Keratinocyte (primary cell): ENCODE results near the gene HK1. TPM values are rescaled to one million over a fixed set of nuclear protein-coding genes. Genes with fewer than 3 reads are reported as not detected.
"Not testable (repeated sequence)": the region's sequence is repeated elsewhere in the genome, so short reads cannot be mapped to it uniquely, and the experiment has no call there.

Source experiments
- DNase-seq: peaks from one replicate; pipeline ENCODE4 v3.0.0-alpha.2; 2011; ENCODE audit warnings: low read depth, missing footprints, low spot score
- FAIRE-seq: peaks from 2 replicates; lab custom pipeline; 2011; peaks lifted over from hg19 to GRCh38; lab: Jason Lieb, UNC
- H2AFZ ChIP-seq: 2 replicates; pipeline ENCODE4 v1.6.0; 2012; ENCODE audit warnings: low read length, control low read depth, inconsistent platforms; ENCODE audit not compliant: control insufficient read depth
- H3K27ac ChIP-seq: 2 replicates; pipeline ENCODE4 v1.5.1; 2011; ENCODE audit warnings: low read length; ENCODE audit not compliant: control insufficient read depth, insufficient read depth
- H3K27me3 ChIP-seq: 3 replicates; pipeline ENCODE4 v1.6.0; 2011; ENCODE audit warnings: low read length; ENCODE audit not compliant: control insufficient read depth, insufficient read depth; ENCODE audit errors: extremely low read depth
- H3K36me3 ChIP-seq, 2 experiments: 2 replicates in 1 of 2; 3 replicates in 1 of 2; pipeline ENCODE4 v1.5.1; 2011; ENCODE audit warnings: low read length in 2 of 2, mild to moderate bottlenecking in 1 of 2; ENCODE audit not compliant: control insufficient read depth in 2 of 2, insufficient read depth in 2 of 2; ENCODE audit errors: extremely low read depth in 1 of 2
- H3K4me1 ChIP-seq: 3 replicates; pipeline ENCODE4 v1.5.1; 2011; ENCODE audit warnings: low read length; ENCODE audit not compliant: control insufficient read depth, insufficient read depth; ENCODE audit errors: extremely low read depth
- H3K4me2 ChIP-seq: 3 replicates; pipeline ENCODE4 v1.6.0; 2011; ENCODE audit warnings: low read depth, low read length; ENCODE audit not compliant: control insufficient read depth, insufficient read depth; ENCODE audit errors: extremely low read depth
- H3K4me3 ChIP-seq, 3 experiments: fragments of 200-600 bp in 1 of 3; sonication (generic) in 1 of 3; 2 replicates in 2 of 3; 3 replicates in 1 of 3; pipeline ENCODE4 v1.5.1; 2011 to 2016; ENCODE audit warnings: low read length in 3 of 3, mild to moderate bottlenecking in 3 of 3, control low read depth in 2 of 3, inconsistent platforms in 1 of 3, low read depth in 1 of 3, mixed read lengths in 1 of 3, mixed run types in 1 of 3, moderate library complexity in 1 of 3; ENCODE audit not compliant: control insufficient read depth in 2 of 3, insufficient read depth in 2 of 3; ENCODE audit errors: extremely low read depth in 1 of 3
- H3K79me2 ChIP-seq: 2 replicates; pipeline ENCODE4 v1.6.0; 2012; ENCODE audit warnings: low read length; ENCODE audit not compliant: control insufficient read depth, insufficient read depth
- H3K9ac ChIP-seq: 3 replicates; pipeline ENCODE4 v1.6.0; 2011; ENCODE audit warnings: low read length; ENCODE audit not compliant: control insufficient read depth, insufficient read depth; ENCODE audit errors: extremely low read depth
- H3K9me1 ChIP-seq: 3 replicates; pipeline ENCODE4 v1.6.0; 2011; ENCODE audit warnings: low read length; ENCODE audit not compliant: control insufficient read depth, insufficient read depth; ENCODE audit errors: extremely low read depth
- H3K9me3 ChIP-seq: 2 replicates; pipeline ENCODE4 v1.5.1; 2012; ENCODE audit warnings: low read depth, low read length; ENCODE audit not compliant: control insufficient read depth
- H4K20me1 ChIP-seq: 3 replicates; pipeline ENCODE4 v1.6.0; 2011; ENCODE audit warnings: low read length; ENCODE audit not compliant: control insufficient read depth, insufficient read depth; ENCODE audit errors: extremely low read depth
- EZH2 ChIP-seq: IDR thresholded peaks from one replicate; pipeline ENCODE4 v1.6.1; 2012; ENCODE audit warnings: inconsistent platforms, mild to moderate bottlenecking, low read length, moderate library complexity
- dilution Hi-C: fragments of 300-500 bp; cut with MboI; formaldehyde crosslinking; loops from one replicate; pipeline ENCODE4 v1.7.0; 2020; ENCODE audit warnings: low sequenced_read_pairs; ENCODE audit not compliant: extremely low pct_ligation_motif_present
- polyA plus RNA-seq, 5 experiments: library from polyadenylated mRNA; depleted of rRNA in 3 of 5; stranded (reverse) in 3 of 5; stranded (forward) in 1 of 5; unstranded in 1 of 5; fragments of >200 nt; gene quantifications; 1 replicate in 1 of 5; 2 replicates in 3 of 5; 3 replicates in 1 of 5; pipeline versions ENCODE4 v1.2.1 to v1.2.3, GENCODE V29; 2011 to 2012; ENCODE audit warnings: missing spikeins in 2 of 5, low read depth in 1 of 5, low replicate concordance in 1 of 5
- TF ChIP-seq, protein P1 (sequence below), 3 experiments: IDR thresholded peaks in 1 of 3; conservative IDR thresholded peaks in 1 of 3; optimal IDR thresholded peaks in 1 of 3; 2 replicates in 2 of 3; 3 replicates in 1 of 3; pipeline versions ENCODE3 to v1.5.1; 2011; ENCODE audit warnings: low read length in 3 of 3, mild to moderate bottlenecking in 3 of 3, moderate library complexity in 2 of 3, control low read depth in 1 of 3, inconsistent platforms in 1 of 3; ENCODE audit not compliant: insufficient read depth in 2 of 3; ENCODE audit errors: extremely low read depth in 1 of 3

Gene HK1
- polyA plus RNA-seq, 1 donor (not counting 4 experiments of a cell fraction or from before 2014, with no cell fraction given), result 106 TPM

DNA sequence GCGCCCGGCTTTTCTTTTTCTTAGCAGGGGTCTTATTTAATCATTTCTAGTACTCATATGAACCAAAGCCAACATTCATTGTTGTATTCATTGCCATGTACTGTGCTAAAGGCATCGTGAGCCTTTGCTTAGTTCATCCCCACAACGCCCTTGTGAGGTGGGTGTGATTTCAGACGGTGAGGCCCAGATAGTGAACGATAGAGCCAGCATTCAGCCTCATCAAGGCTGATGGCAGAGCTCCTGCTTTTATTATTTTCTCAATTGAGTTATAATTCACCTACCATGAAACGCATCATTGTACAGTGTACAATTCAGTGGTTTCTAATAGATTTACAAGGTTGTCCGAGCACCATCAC lies 50.1 kb downstream of the HK1 start:
- dilution Hi-C loops, result no loop called here
- Histone ChIP-seq H3K4me2 (peak overlapping the region; percentile 98), H4K20me1 (no peaks in the 10 kb centered on the region), H3K27ac (peak overlapping the region; percentile 83), H3K79me2 (peaks cover 87% of the 10 kb centered on the region), H2AFZ (peak overlapping the region; percentile 73), H3K27me3 (no peaks in the 10 kb centered on the region), H3K9me3 (no peaks in the 10 kb centered on the region), H3K9me1 (no peaks in the 10 kb centered on the region), H3K36me3 (peaks cover 3% of the 10 kb centered on the region in 2 experiments), H3K4me1 (peaks cover 55% of the 10 kb centered on the region), H3K9ac (peak overlapping the region; percentile 79), H3K4me3 (peak overlapping the region in 2 of 3 experiments; percentile 52 to 63)
- no peak for DNase-seq
- TF ChIP-seq, protein P1, sequence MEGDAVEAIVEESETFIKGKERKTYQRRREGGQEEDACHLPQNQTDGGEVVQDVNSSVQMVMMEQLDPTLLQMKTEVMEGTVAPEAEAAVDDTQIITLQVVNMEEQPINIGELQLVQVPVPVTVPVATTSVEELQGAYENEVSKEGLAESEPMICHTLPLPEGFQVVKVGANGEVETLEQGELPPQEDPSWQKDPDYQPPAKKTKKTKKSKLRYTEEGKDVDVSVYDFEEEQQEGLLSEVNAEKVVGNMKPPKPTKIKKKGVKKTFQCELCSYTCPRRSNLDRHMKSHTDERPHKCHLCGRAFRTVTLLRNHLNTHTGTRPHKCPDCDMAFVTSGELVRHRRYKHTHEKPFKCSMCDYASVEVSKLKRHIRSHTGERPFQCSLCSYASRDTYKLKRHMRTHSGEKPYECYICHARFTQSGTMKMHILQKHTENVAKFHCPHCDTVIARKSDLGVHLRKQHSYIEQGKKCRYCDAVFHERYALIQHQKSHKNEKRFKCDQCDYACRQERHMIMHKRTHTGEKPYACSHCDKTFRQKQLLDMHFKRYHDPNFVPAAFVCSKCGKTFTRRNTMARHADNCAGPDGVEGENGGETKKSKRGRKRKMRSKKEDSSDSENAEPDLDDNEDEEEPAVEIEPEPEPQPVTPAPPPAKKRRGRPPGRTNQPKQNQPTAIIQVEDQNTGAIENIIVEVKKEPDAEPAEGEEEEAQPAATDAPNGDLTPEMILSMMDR (optimal IDR thresholded peaks at IDR 0.05 in 1 of 3, IDR thresholded peaks at IDR 0.05 in 1 of 3, conservative IDR thresholded peaks at IDR 0.05 in 1 of 3; ENCODE audit: extremely low read depth in 1 of 3, insufficient read depth in 2 of 3, low read length in 3 of 3), result no peak
- TF ChIP-seq EZH2, result no peak
- no peak for FAIRE-seq

DNA sequence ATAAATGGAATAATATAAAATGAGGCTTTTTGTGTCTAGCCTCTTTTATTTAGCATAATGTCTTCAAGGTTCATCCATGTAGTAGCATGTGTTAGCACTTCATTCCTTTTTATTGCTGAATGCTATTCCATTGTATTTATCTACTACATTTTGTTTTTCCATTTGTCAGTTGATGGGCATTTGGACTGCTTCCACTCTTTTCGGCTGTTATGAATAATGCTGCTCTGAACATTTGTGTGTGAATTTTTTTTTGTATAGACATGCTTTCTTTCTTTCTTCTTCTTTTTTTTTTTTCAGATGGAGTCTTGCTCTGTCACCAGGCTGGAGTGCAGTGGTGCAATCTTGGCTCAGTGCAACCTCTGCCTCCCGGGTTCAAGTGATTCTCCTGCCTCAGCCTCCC lies 50.6 kb downstream of the HK1 start:
- H2AFZ ChIP-seq, H3K4me3 ChIP-seq, H3K27ac ChIP-seq, DNase-seq, H3K9me3 ChIP-seq, H4K20me1 ChIP-seq, H3K36me3 ChIP-seq, H3K9me1 ChIP-seq, H3K27me3 ChIP-seq, FAIRE-seq, dilution Hi-C loops, H3K9ac ChIP-seq: not testable (repeated sequence)
- Histone ChIP-seq H3K79me2 (peaks cover 84% of the 10 kb centered on the region), H3K4me2 (peak overlapping the region; percentile 98), H3K4me1 (peaks cover 61% of the 10 kb centered on the region)

DNA sequence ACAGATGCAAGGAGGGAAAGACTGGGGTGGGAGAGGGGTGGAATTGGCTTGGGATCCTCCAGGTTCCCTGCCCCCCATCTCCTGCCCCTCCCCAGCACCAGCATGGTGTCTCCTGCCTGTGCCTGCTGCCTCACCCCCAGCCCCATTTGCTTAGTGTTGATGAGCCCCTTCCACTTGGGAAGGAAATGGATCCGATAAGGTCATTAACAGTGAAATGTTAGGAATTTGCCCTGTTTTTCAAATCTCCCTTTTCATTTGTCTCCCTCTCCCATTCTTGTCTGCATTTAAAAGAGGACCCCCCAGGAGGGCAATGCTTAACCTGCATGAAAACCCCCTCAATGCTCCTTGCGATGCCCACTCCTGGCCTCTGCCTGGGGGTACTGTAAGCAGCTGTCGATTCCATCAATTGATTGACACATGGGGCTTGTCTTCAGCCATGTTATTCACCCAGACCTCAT lies 51.5 kb downstream of the HK1 start:
- Histone ChIP-seq H3K27me3 (no peaks in the 10 kb centered on the region), H3K9me3 (no peaks in the 10 kb centered on the region), H3K36me3 (peaks cover 3 to 5% of the 10 kb centered on the region in 2 experiments), H3K79me2 (peaks cover 82% of the 10 kb centered on the region), H4K20me1 (no peaks in the 10 kb centered on the region), H3K27ac (no peak overlapping the region), H3K4me3 (no peak overlapping the region), H3K4me2 (no peak overlapping the region), H3K4me1 (peaks cover 69% of the 10 kb centered on the region), H3K9me1 (no peaks in the 10 kb centered on the region), H2AFZ (no peak overlapping the region), H3K9ac (no peak overlapping the region)
- TF ChIP-seq EZH2, result no peak
- TF ChIP-seq, protein P1 (optimal IDR thresholded peaks at IDR 0.05 in 1 of 3, IDR thresholded peaks at IDR 0.05 in 1 of 3, conservative IDR thresholded peaks at IDR 0.05 in 1 of 3; ENCODE audit: extremely low read depth in 1 of 3, insufficient read depth in 2 of 3, low read length in 3 of 3), result no peak
- dilution Hi-C loops, result no loop called here
- FAIRE-seq (no peak), DNase-seq (no peak)
